Putamen (tissue), 1 donor: ENCODE data around the gene IL20RA.

Experiments
- DNase-seq: peaks from one replicate; pipeline ENCODE4 v3.0.0-alpha.2; 2016; ENCODE audit warnings: low spot score

Gene IL20RA

GRCh38 chr6:137045222-137045789 is 541 bp upstream of the IL20RA start:
- no peak for DNase-seq

DNA sequence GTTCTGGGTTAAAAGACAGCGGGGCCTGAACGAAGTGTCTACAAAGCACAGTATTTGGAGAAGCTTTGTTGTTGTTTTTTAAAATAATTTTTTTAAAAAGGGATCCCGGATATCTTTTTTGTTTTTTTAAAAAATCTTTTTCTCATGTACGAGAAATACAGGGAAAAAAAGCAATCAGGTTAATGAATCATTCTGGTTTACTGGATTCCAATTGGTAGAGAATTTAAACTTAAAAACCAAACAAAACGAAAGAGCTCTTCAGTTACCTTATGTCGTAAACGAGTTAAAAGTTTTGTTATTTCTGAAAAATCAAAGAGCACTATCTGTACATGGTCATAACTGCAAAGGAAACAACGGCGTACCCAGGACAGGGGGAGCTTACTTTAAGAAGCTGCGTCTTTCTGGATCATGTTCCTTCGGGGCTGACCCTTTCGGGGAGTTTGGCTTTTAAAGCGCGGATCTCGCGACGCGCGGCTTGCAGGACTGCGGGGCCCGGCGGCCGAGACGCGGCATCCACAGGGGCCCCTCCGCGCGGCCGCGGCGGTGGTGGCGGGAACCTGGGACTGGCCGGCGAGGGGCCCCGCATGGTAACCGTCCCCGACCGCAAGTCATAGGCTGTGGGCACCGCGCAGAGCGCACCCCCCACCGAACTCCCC is 927 bp downstream of the IL20RA start:
- DNase-seq: no peak

- DNase-seq: no peak
Measured at GRCh38 chr6:137040393-137040792, 4.4 kb downstream of the IL20RA start.

DNA sequence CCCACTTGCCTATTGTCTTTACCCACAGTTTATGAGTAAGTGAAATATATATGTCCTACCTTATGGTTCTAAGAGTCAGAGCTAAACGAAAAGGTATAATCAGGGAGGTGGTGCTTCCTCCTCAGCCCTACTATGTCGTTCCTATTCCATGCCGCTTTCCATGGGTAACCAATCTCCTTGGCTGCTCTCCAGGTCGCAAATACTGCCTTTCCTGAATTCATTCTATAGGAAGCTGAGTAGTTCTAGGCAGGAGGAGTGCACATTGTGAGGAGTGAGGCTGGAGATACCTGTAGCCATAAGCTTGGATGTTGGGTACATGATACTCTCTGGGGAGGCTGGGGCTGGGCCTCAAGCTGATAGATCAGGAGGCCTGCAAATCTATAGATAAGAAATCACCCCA is 5.8 kb downstream of the IL20RA start:
- DNase-seq: no peak

DNA sequence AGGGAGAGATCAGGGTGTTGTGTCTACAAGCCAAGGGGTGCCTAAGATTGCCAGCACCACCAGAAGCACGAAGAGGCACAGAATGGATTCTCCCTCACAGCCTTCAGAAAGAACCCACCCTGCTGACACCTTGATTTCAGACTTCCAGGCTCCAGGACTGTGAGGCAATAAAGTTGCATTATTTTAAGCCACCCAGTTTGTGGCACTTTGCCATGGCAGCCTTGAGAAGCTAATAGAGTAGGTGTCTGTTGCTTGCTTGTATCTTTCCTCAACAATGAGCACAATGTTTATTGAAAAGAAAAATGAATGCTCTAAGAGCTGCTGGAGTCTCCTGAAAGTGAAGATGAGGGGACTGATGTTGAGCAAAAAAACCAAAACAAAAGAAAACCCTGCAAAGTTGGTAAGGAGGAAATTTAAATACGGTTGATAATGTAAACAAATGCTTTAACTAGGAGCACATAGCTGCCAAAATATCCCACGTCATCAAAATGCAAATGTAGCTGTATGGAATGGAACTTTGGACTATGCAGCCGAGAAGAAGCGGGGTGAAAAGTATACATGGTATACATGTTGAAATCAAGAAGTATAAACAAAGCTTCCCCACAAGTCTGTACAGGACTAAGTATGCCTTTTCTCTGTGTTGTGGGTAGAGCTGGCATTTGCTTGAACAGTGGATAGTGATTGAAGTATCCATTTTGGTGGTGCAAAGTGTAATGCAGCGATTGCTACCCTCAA is 8.0 kb downstream of the IL20RA start:
- DNase-seq: no peak

DNA sequence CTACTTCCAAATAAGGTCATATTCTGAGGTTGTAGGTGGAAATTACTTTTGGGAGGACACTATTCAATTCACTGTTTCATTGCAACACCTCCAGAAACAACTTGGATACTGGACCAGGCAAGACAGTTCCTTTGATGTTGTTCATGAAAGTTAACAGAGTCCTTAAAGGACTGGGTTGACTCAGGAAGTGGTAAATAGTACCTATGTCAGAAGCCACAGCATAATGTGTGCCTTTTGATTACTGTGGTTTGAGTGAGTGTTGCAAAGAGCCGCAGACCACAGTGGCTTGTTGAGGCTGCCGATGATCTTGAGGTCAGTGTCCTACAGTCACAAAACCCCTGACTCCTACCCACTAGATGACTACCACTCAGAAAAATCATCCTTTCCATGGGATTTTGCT is 10.9 kb downstream of the IL20RA start:
- DNase-seq: no peak

GRCh38 chr6:137031122-137031521 is 13.6 kb downstream of the IL20RA start:
- DNase-seq: no peak

DNA sequence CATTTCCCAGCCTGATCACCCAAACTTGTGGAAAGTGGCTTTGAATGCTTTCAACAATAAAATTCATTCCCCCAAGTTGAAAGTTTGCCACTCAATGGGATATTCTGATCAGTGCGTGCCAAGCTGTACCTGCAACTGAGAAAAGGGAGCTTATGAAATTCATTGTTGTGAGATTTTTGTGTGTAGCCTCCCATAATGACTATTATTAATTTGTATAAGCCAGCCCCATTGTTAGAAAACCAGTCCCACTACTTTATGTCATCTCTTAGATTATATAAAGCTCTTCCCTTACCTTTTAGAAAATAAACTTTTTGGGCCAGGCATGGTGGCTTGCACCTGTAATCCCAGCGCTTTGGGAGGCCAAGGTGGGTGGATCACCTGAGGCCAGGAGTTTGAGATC is 15.9 kb downstream of the IL20RA start:
- DNase-seq: no peak

- no peak for DNase-seq
Measured at GRCh38 chr6:137025786-137026730, 18.7 kb downstream of the IL20RA start.

GRCh38 chr6:137024237-137024990 is 20.4 kb downstream of the IL20RA start:
- no peak for DNase-seq

GRCh38 chr6:137020776-137021175 is 24.0 kb downstream of the IL20RA start:
- DNase-seq: no peak

GRCh38 chr6:137019476-137020272 is 25.1 kb downstream of the IL20RA start:
- DNase-seq: no peak

DNA sequence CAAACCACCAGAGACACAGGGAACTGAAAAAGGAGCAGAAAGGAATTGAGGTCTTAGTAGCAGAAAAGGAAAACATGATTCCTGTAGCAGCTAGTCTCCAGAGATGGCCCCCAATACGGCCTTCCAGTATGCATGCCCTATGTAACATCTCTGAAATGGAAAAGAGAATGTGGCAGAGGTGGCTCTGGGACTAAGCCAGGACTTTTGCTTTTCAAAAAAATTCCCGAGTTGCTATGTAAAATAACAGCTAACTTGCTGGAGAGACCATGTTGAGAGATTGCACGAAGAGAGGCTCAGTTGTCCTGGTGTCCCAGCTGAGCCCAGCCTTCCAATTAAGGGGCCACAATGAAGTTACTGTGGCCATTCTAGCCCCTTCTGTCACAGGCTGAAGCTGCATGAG is 27.7 kb downstream of the IL20RA start:
- no peak for DNase-seq

DNA sequence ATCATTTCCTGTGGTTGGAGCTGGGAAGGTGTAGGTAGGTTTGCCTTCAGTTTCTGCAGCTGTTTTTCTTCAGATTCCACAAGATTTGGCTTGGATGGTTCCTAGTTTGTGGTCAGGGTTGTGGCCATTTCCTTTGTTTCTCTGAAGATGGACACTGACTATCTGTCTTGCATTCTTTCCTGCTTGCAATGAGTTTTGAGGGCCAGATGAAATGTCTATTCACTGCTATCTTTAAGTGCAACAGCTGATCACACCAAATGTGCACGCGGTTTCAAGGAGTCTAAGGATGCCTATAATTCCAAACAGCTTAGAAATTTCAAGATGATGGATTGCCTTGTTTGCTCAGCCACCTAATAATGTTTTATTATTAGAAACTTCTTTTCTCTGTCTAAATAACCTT is 28.4 kb downstream of the IL20RA start:
- DNase-seq: no peak

GRCh38 chr6:137015943-137016342 is 28.8 kb downstream of the IL20RA start:
- no peak for DNase-seq

DNA sequence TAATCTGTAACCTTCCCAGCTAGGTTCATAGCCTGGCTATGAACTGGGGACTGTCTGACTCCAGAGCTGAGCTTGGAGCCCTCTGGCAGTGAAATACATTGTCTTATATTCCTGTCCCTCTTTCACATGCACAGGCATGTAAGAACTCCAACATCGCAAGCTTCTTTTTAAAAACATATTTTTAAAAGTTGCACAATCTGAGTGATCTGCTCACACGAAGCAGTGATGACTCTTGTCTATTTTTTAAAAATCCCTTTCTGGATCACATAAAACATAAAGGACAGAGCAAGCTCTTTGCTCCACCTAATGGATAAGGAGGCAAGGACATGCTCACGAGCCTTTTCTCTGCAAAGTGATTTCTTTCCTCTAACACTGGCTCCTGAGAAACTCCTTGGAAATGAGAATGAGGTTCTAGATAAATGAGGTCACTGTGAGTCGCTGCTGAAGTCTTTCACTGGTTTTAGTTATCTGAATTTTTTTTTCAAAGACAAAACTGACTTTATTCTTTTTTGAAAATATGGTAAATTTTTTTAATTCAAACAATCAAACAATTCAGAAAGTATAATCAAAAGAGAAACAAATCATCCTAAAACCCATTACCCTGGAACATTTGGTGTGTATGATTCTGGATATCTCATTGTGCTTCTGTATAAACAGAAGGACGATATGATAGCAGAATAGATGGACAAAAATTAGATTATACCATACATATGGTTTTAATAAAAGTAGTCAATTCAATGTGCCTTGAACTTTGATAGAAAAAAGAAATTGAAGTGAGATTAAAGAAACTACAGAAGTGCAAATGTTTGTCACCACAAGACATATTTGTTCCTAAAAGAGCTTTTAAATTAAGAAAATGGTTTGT is 30.8 kb downstream of the IL20RA start:
- DNase-seq: peak; percentile 4

DNA sequence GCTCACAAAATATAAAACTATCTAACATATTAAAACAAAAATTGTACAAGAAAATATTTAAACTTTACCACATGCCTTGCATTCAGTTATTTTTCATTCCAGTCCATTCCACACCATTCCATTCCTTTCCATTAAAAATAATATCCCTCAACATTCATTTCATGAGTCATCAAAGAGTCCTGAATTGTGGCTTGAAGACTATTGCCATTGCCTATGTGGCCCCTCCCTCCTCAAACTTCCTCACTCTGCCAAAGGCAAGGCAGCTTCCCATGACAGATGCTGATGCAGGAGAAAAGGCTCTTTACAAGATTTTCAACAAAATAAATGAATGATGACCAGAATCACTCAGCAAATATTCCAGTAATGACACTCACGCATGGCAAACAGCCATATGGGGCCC is 31.7 kb downstream of the IL20RA start:
- DNase-seq: no peak

DNA sequence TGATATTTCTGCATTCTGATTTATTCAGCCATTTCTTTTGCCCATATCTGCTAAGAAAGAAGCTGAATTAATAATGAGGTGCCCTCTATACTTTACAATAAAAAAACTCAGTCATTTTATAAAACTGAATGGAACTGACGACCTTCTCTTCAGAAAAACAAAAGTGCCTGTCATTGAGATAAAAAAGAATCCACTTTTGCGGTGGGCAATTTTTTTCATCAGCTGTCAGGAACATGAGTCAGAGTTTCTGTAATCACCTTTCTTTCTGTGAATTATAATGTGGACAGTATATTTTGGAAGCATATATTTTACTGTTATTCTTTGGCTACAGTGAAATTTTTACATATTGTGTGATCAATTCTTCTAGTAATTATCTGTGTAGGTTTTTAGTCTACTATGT is 33.4 kb downstream of the IL20RA start:
- DNase-seq: no peak

GRCh38 chr6:137010128-137010718 is 34.5 kb downstream of the IL20RA start:
- no peak for DNase-seq
